Nephron progenitor cell (in vitro differentiated cells): ENCODE data around the gene PRIMA1.

Source experiments
- DNase-seq: peaks from one replicate; pipeline ENCODE4 v3.0.0; 2021
- H3K27ac Mint-ChIP-seq: 2 replicates; pipeline ENCODE4 v1.8.0; 2021; ENCODE audit warnings: mild to moderate bottlenecking, moderate library complexity, mixed read lengths
- H3K27me3 Mint-ChIP-seq: 2 replicates; pipeline ENCODE4 v1.8.0; 2021; ENCODE audit warnings: mild to moderate bottlenecking, low read depth, mixed read lengths; ENCODE audit not compliant: poor library complexity
- H3K36me3 Mint-ChIP-seq: 2 replicates; pipeline ENCODE4 v1.8.0; 2021; ENCODE audit warnings: low read depth, mixed read lengths
- H3K4me1 Mint-ChIP-seq: 2 replicates; pipeline ENCODE4 v1.8.0; 2021; ENCODE audit warnings: mixed read lengths
- H3K4me3 Mint-ChIP-seq: 2 replicates; pipeline ENCODE4 v1.8.0; 2021; ENCODE audit warnings: mild to moderate bottlenecking, moderate library complexity, mixed read lengths
- H3K9me3 Mint-ChIP-seq: 2 replicates; pipeline ENCODE4 v1.8.0; 2021; ENCODE audit warnings: mild to moderate bottlenecking, moderate library complexity, mixed read lengths
- CTCF ChIP-seq: fragments of 200-600 bp; sonication (generic); IDR thresholded peaks from 2 replicates; pipeline ENCODE4 v1.5.0; 2021; ENCODE audit warnings: antibody characterized with exemption

PRIMA1 gene

GRCh38 chr14:93741556-93742230, 46.6 kb downstream of the PRIMA1 start:
- peaks cover 13% of the 10 kb centered on the region for H3K27me3 Mint-ChIP-seq
- H3K27ac Mint-ChIP-seq: no peak overlapping the region
- H3K36me3 Mint-ChIP-seq: no peaks in the 10 kb centered on the region
- H3K9me3 Mint-ChIP-seq: no peaks in the 10 kb centered on the region
- TF ChIP-seq CTCF: no peak
- DNase-seq: no peak
- peaks cover 38% of the 10 kb centered on the region for H3K4me1 Mint-ChIP-seq
- no peak overlapping the region for H3K4me3 Mint-ChIP-seq

- TF ChIP-seq CTCF: no peak
- Mint-ChIP-seq H3K27me3 (peaks cover 9% of the 10 kb centered on the region), H3K4me3 (no peak overlapping the region), H3K9me3 (no peaks in the 10 kb centered on the region), H3K27ac (no peak overlapping the region), H3K36me3 (no peaks in the 10 kb centered on the region), H3K4me1 (peaks cover 37% of the 10 kb centered on the region)
- DNase-seq: no peak
These were observed 50.7 kb downstream of the PRIMA1 start for GRCh38 chr14:93737634-93738033.

DNA sequence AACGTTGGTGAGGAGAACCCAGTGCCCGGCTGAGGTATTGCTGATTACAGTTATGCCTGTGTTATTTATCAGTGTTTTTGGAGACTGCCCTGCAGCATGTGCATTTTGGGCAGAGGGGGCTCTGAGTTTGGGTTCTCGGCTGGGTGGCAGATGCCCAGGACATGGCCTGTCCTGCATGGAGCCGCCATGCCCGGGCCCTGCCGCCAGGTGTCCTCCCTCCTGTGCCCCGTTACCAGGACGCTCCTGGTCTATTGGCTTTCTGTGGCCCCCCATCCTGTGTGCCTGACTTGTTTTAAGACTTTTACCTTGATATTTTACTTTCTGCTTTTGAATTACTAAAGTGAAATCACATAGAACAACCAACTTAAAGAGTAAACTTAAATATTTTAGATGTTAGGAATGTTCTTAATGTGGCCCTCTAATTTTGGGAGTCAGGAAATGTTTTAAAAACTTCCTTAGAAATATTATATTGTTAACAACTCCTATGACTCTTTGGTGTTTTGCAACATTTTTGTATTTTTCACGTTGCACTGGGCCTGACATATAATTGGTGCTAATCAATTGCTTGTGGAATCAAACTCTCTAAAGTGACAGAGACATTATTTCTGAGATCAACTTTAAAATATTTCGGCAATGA, 51.8 kb downstream of the PRIMA1 start:
- no peaks in the 10 kb centered on the region for H3K9me3 Mint-ChIP-seq
- H3K4me3 Mint-ChIP-seq: no peak overlapping the region
- DNase-seq: no peak
- H3K36me3 Mint-ChIP-seq: no peaks in the 10 kb centered on the region
- no peak overlapping the region for H3K27ac Mint-ChIP-seq
- H3K4me1 Mint-ChIP-seq: peaks cover 36% of the 10 kb centered on the region
- peaks cover 9% of the 10 kb centered on the region for H3K27me3 Mint-ChIP-seq
- peak; percentile 41 for TF ChIP-seq CTCF

DNA sequence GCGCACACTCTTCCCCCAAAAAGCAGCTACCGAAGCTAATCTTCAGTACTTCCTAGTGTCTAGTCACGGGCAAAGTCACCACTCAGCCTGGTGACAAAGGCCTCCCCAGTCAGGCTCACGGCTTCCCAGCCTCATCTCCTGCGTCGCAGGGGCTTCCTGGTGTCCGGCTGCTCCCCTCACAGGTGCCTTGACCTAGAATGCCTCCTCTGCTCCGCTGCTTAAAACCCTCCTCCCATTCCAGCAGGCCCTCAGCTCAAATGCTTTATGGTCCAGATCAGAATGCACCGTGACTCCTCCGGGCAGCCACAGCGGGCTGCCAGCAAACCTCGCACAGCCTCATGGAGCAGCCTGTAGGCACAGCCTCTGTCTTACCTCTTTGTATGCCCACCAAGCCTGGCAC, 53.1 kb downstream of the PRIMA1 start:
- H3K36me3 Mint-ChIP-seq: no peaks in the 10 kb centered on the region
- no peak for TF ChIP-seq CTCF
- H3K27ac Mint-ChIP-seq: peak overlapping the region; percentile 47
- H3K27me3 Mint-ChIP-seq: peaks cover 5% of the 10 kb centered on the region
- peak; percentile 39 for DNase-seq
- H3K4me1 Mint-ChIP-seq: peaks cover 36% of the 10 kb centered on the region
- no peak overlapping the region for H3K4me3 Mint-ChIP-seq
- H3K9me3 Mint-ChIP-seq: no peaks in the 10 kb centered on the region

- no peak for TF ChIP-seq CTCF
- Mint-ChIP-seq H3K27me3 (peaks cover 9% of the 10 kb centered on the region), H3K4me3 (no peak overlapping the region), H3K36me3 (no peaks in the 10 kb centered on the region), H3K9me3 (no peaks in the 10 kb centered on the region), H3K4me1 (peaks cover 36% of the 10 kb centered on the region), H3K27ac (peak overlapping the region; percentile 64)
- peak; percentile 64 for DNase-seq
These were observed 54.0 kb downstream of the PRIMA1 start for GRCh38 chr14:93734086-93734822.
